Hippocampal formation (tissue), 2 donors: ENCODE measurements around the gene FBF1.
"Not testable (repeated sequence)": the region's sequence is repeated elsewhere in the genome, so short reads cannot be mapped to it uniquely, and the experiment has no call there.

Experiments
- DNase-seq, 2 donors: peaks; one replicate each; lab custom pipeline; 2025; lab: John Stamatoyannopoulos, UW

Gene FBF1, protein sequence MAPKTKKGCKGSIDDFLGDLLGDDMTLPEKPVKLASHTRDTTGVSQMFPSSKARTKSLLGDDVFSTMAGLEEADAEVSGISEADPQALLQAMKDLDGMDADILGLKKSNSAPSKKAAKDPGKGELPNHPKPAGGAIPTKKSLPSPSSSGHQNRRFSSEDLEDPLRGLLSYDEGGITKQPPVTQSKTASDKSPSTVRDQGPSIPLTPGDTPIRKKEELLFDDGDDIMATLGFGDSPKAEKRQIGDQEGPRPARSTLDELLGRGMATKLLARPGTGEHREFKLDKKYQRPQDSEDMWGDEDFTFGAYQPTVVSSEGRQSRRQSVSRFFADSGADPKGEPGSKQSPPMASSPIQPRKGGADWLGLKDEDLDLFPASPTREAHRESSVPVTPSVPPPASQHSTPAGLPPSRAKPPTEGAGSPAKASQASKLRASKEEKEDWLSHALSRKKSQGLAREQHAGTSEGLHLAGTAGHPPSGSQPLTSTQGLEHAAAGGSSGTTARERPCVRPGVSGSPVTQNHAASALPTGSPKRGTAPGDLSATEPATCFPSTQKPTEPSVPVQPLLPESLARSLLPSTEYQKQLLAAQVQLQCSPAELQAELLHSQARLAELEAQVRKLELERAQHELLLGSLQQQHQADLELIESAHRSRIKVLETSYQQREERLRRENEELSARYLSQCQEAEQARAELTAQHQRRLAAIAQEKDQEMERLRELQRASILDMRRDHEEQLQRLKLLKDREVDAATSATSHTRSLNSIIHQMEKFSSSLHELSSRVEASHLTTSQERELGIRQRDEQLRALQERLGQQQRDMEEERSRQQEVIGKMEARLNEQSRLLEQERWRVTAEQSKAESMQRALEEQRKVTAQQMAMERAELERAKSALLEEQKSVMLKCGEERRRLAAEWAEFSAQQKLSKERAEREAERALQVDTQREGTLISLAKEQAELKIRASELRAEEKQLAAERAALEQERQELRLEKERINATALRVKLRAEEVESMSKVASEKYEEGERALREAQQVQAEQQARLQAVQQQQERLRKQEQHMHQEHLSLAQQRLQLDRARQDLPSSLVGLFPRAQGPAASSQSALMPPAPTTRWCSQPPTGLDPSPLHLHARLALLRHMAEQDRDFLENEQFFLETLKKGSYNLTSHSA

DNA sequence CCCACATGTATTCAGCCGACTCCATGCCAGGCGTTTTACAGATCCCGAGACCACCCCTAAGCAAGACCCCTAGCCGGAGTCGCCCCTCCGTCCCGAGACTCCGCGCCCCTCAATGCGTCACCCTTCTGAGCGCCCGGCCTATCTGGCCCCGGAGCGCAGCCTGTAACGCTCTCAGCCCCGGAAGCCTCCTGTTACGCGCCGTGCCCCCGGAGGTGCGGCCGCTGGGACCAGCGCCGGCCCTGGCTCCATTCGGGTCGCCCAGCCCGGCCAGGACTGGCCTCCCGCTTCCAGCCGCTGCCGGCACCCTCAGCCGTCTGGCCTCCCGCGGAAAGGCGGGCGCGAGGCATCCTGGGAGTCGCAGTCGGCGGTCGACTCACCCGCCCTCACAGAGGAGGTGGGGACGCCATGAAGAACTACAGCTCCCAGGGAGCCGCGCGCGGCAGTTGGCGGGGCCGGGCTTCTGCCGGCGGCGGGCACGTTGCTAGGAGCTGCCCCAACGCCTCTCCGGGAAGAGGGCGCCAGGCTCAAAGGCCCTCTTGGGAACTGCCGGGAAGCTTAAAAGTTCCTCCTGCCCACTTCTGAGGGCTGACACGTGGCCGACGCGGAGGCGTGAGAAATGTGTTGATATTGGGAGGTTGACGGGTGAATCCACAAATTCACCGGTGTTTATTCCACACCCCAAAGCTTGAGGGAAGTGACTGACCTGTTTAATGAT is at the start of gene FBF1:
TSS of gene FBF1 (minus strand) at position 316 of the 715 bp plus-strand sequence. CDS start 2,893 bp downstream, outside the sequence.
- DNase-seq = peak; percentile 95 to 96

GRCh38 chr17:75987041-75987440 is 46.2 kb upstream of the FBF1 start:
- DNase-seq = no peak

DNA sequence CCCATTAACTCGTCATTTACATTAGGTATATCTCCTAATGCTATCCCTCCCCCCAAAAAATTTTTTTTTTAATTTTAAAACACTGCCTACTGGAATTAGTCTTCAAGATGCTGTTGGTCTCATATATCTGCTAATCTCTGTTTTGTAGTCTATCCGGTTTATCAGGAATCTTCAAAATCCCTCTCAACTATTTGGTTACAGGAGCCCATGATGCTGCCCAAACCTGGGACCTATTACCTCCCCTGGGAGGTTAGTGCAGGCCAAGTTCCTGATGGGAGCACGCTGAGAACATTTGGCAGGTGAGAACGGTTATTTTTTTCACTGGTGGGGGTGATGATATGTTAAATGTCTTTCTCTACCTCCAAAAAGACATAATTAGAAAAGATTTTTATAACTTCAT is 45.1 kb upstream of the FBF1 start:
- DNase-seq = no peak

DNA sequence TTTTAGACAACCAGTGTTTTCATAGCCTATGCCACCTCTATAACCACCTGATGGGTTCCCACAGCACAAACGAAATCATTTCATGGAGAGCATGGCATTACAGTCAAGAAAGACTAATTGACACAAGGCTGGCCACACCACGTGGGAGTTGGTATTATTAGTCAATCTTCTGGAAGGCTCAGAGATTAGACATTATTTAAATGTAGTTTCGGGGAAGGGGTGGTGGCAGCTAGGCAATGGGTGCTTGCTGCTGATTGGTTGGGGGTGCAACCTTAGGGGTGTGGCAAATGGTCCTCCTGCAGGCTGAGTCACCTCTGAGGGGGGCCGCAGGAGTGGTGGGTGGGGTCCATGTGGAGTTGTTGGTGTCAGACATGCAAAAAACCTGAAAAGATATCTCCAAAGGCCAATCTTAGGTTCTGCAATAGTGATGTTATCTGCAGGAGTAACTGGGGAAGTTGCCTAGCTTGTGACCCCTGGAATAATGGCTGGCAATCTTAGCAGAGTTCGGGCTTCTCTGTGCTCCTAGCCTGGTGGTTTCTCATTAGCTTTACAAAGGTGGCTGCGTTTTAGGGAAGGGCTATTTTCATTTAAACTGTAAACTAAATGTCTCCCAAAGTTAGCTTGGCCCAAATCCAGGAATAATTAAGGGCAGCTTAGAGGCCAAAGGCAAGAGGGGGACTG is 42.8 kb upstream of the FBF1 start:
- DNase-seq = no peak

GRCh38 chr17:75981019-75981615 is 40.3 kb upstream of the FBF1 start:
- DNase-seq = no peak

DNA sequence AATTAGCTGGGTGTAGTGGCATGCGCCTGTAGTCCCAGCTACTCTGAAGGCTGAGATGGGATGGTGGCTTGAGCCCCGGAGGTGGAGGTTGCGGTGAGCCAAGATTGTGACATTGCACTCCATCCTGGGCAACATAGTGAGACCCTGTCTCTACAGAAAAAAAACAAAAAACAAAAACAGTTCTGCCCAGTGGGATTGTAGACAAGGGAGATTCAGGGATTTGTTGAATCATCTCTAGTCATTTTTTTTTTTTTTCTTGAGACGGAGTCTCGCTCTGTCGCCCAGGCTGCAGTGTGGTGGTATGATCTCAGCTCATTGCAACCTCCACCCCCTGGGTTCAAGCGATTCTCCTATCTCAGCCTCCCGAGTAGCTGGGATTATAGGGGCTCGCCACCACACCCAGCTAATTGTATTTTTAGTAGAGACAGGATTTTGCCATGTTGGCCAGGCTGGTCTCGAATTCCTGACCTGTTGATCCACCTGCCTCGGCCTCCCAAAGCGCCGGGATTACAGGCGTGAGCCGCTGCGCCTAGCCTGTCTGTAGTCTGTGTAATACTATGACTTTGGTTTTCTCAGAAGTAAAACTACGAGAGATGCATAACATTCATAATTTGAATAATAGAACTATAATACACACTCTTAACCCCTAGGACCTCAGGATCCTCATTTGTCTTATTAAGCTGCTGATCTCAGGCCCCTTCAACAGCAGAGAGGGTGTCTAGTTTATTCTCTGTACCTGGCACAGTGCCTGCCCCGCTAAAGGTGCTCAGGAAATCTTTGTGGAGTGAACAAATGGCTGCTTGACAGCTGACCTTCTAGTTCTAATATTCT is 39.6 kb upstream of the FBF1 start:
- DNase-seq = no peak

GRCh38 chr17:75979705-75980187 is 38.9 kb upstream of the FBF1 start:
- DNase-seq = no peak

DNA sequence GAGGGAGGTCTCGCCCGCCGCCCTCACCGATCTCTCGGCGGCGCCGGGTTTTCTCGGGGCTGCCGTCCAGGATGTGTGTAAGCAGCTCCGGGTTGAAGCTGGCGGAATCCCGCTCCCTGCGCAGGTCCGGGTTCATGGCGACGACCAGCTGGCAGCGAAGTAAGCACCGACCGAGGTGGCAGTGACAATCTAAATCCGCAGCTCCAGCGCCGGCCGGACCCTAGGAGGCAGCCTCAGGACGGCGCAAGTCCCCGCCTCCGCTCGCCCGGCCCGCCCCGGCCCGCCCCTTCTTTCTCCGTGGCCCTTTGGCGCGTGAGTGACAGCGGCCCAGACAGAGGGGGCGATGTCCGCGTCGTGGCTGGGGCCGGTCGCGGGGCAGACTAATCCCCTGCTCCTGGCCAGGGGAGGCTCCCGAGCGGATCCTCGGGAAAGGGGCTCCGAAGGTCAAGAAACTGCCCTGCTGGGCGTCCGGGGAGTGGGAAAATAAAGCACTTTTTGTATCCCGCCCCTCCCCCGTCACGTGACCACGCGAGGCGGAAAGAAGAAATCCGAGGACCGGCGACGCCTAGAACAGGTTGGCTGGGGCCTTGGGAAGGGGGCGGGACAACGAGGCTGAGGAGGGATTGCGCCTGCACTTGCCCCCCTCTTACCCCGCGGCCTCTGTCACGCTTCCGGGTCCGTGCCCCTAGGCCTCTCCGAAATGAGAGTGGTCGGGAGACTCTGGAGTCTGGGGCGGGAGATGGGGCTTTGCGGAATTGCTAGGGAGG is 38.3 kb upstream of the FBF1 start, which contains the start of the genes ACOX1 and TEN1:
TSS of gene ACOX1 (minus strand) at position 229 of the 767 bp plus-strand sequence. CDS start at position 136, 93 bp downstream.
TSS of gene TEN1 (plus strand) at position 303 of the 767 bp plus-strand sequence. CDS start 6,953 bp downstream, outside the sequence.
- DNase-seq = peak; percentile 94 to 96

DNA sequence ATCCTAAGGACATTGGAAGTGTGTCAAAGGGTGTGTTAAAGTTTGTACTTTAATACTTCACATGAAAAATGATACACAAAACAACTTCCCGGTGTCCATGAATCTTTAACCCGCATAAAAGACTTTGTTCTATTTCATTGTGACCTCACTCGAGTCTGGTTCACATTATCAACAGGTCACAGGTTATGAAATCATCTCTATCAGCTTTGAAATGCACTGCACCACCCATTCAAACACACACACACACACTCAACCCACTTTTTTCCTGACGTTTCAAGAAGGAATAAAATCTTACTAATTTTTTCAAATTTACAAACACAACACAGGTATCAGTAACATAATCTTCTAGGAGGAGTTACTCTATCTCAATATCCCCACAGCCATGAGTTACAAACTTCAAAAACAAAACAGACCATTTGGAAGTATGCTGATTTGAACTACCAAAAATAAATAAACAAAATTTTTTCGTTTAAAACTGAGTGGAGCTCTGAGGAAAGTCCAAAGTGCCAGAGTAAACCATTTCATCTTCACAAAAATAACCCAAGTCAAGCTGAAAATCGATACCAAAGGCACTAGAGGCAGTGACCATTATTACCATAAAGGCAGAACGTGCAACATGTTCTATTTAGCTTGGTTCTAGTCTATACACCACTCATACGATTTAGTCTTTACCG is 35.5 kb upstream of the FBF1 start:
- no peak for DNase-seq

DNA sequence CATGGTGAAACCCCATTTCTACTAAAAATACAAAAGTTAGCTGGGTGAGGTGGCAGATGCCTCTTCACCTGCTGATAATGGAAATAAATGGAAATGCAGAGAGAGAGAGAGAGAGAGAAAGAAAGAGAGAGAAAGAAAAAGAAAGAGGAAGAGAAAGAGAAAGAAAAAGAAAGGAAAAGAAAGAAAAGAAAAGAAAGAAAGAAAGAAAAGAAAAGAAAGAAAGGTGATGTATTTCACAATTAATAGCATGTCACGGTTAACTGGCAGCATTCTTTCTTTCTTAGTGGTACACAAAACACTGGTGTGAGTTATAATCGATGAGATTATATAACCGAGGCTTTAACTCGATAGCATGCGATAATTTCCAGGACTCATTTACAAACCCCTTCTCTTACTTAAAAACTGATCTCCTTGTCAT is 34.9 kb upstream of the FBF1 start:
- DNase-seq = no peak

- DNase-seq = not testable (repeated sequence)
These were observed 34.3 kb upstream of the FBF1 start for GRCh38 chr17:75975187-75975586.

DNA sequence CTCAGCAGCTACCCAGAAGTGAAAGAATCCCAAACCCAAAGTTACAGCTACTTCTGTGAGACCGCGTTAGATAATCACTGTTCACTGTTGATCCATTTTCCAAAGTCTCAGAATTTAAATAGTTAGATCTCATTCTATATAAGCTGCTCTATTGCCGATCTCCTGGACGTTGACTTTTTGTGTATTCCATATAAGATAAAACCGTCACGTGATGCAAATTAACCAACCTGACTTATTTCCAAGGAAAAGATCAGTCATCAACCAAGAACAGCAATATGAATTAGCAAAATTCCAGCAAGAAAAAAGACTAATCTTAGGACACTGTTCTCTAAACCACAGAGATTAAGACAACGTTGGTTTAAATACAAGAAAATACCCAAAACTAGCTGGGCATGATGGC is 29.8 kb upstream of the FBF1 start:
- DNase-seq = no peak

- no peak for DNase-seq
These were observed 29.2 kb upstream of the FBF1 start for GRCh38 chr17:75970011-75970523.

DNA sequence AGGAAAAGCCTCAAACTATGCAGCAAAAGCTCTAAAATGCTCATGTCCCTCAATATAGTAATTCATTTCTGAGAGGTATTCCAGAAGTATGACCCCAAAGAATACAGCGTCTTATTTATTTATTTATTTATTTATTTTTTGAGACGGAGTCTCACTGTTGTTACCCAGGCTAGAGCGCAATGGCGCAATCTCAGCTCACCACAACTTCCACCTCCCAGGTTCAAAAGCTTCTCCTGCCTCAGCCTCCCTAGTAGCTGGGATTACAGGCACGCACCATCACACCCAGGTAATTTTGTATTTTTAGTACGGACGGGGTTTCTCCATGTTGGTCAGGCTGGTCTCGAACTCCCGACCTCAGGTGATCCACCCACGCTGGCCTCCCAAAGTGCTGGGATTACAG is 28.2 kb upstream of the FBF1 start:
- DNase-seq = not testable (repeated sequence)

DNA sequence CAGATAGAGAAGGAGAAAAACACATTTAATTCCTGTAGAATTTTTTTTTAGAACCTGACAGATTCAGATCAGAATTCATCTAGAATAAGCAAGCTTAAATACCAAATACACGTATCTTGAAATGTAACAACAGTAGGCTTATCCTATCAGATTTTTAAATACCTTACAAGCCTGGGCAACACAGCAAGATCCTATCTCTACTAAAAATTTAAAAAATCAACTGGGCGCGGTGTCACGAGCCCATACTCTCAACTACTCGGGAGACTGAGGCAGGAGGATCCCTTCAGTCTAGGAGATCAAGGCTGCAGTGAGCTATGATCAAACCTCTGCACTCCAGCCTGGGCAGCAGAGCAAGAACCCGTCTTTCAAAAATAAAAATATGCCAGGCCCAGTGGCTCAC is 24.6 kb upstream of the FBF1 start:
- no peak for DNase-seq

GRCh38 chr17:75959839-75960511 is 19.1 kb upstream of the FBF1 start:
- DNase-seq = no peak
